ENCODE data around the gene RGS10.
"Not testable (repeated sequence)": the region's sequence is repeated elsewhere in the genome, so short reads cannot be mapped to it uniquely, and the experiment has no call there.

The RGS10 gene

DNA sequence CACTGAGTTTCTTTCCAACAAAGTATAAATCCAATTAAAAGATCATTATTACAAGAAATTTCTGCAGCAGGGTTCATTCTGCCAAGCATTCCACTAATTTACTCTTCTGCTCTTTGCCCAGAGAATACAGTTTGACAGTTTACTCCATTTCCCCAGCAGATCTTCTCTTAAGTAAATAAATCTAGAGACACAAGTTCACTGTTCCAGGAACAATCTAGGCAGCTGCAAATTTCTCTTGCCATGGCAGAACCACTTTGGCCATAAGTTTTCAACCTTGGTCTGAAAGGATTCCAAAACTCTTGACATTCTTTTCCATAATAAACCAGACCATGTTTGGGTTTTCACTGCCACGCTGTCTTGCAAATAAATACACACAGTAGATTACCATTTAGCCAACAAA lies 11.5 kb downstream of the RGS10 start:
- no peak overlapping the region for H3K9ac ChIP-seq (ENCODE audit: low read depth, low read length)
- peaks cover 14% of the 10 kb centered on the region; the same call in 1 of the 2 replicates for H4K20me1 ChIP-seq (ENCODE audit: insufficient read depth, low read length)
- H3K4me2 ChIP-seq (ENCODE audit: insufficient read depth, low read length), result no peak overlapping the region
- H3K79me2 ChIP-seq (ENCODE audit: insufficient read depth, low read length), result peaks cover 54% of the 10 kb centered on the region
- no peak overlapping the region for H3K27ac ChIP-seq (ENCODE audit: low read length)
- no peaks in the 10 kb centered on the region for H3K4me1 ChIP-seq (ENCODE audit: insufficient read depth, low read length)
- ATAC-seq (ENCODE audit: insufficient read depth, low read depth), result no peak
- no peak for DNase-seq
- H2AFZ ChIP-seq (ENCODE audit: low read depth, low read length), result no peak overlapping the region
- H3K9me3 ChIP-seq (ENCODE audit: insufficient read depth, low read length, severe bottlenecking), result no peaks in the 10 kb centered on the region
- TF ChIP-seq EZH2 (IDR thresholded peaks at IDR 0.05; ENCODE audit: borderline replicate concordance, low read depth, low read length, severe bottlenecking) (no peak), CTCF (IDR thresholded peaks at IDR 0.05; ENCODE audit: borderline replicate concordance, extremely low read depth, low read length, poor library complexity, severe bottlenecking) (no peak)
- no peak overlapping the region for H3K4me3 ChIP-seq (ENCODE audit: low read depth in 1 of 2, low read length in 2 of 2)
- 0 out of 2 replicates have a peak, but pooled peaks cover 2% of the 10 kb centered on the region for H3K36me3 ChIP-seq (ENCODE audit: insufficient read depth, low read length)
- H3K27me3 ChIP-seq (ENCODE audit: insufficient read depth, low read length, poor library complexity), result no peaks in the 10 kb centered on the region

- not testable (repeated sequence) for H3K27ac ChIP-seq (ENCODE audit: low read length); DNase-seq; H2AFZ ChIP-seq (ENCODE audit: low read depth, low read length); H3K4me2 ChIP-seq (ENCODE audit: insufficient read depth, low read length); H3K4me1 ChIP-seq (ENCODE audit: insufficient read depth, low read length); H3K9ac ChIP-seq (ENCODE audit: low read depth, low read length); H3K27me3 ChIP-seq (ENCODE audit: insufficient read depth, low read length, poor library complexity); ATAC-seq (ENCODE audit: insufficient read depth, low read depth); H3K4me3 ChIP-seq (ENCODE audit: low read depth in 1 of 2, low read length in 2 of 2); H3K9me3 ChIP-seq (ENCODE audit: insufficient read depth, low read length, severe bottlenecking)
- Histone ChIP-seq H4K20me1 (ENCODE audit: insufficient read depth, low read length) (peaks cover 14% of the 10 kb centered on the region; the same call in 1 of the 2 replicates), H3K36me3 (ENCODE audit: insufficient read depth, low read length) (peaks cover 21% of the 10 kb centered on the region), H3K79me2 (ENCODE audit: insufficient read depth, low read length) (peaks cover 42% of the 10 kb centered on the region)
Measured at GRCh38 chr10:119528663-119529237, 13.8 kb downstream of the RGS10 start.

DNA sequence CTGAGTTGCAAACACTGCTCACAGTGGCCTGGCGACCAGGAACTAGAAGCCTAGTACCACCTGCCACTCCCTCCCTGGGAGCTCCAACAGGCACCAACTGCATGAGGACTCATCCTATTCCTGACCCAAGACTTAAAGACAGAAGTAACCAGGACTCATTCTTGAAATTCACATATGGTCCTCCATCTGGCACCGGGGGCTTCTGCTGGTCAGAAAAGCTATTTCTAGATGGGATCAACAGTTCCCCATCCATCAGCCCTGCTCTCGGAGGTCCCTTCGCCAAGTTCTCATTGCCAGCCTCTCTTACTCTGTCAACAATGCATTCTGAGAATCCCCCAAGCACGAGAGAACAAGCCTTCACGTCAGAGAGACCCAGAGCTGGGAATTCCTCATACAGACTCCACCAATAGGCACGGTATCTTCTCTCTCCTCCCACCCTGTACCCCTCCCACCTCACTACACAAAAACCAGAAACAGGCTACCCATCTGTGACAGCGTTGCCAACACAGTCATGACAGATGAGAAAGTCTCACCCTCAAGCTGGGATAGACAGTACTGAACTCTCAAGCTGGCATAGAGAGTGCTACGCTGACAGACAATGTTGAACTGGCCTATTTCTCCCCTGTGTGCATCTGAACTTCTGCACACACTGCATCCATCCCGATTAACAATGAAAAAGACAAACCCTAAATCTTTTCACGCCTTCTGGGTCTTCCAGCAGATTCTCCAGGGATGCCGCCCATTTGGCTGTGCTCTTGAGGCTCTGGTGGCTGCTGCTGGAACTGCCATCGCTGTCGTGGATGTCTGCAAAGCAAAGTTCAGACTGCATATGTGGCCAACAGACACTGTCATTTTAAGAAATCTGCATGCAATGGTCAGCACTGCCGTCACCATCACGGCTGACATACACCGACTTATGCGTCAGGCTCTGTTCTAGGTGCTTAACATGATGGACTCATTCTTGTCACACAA lies 15.6 kb downstream of the RGS10 start:
- H3K79me2 ChIP-seq (ENCODE audit: insufficient read depth, low read length), result peaks cover 32% of the 10 kb centered on the region
- H3K9ac ChIP-seq (ENCODE audit: low read depth, low read length), result no peak overlapping the region
- H3K9me3 ChIP-seq (ENCODE audit: insufficient read depth, low read length, severe bottlenecking), result no peaks in the 10 kb centered on the region
- peaks cover 12% of the 10 kb centered on the region; the same call in 1 of the 2 replicates for H4K20me1 ChIP-seq (ENCODE audit: insufficient read depth, low read length)
- H2AFZ ChIP-seq (ENCODE audit: low read depth, low read length), result no peak overlapping the region
- no peak overlapping the region for H3K4me2 ChIP-seq (ENCODE audit: insufficient read depth, low read length)
- DNase-seq (no peak), ATAC-seq (ENCODE audit: insufficient read depth, low read depth) (peak; percentile 46; the same call in 1 of the 3 replicates)
- no peak overlapping the region for H3K4me3 ChIP-seq (ENCODE audit: low read depth in 1 of 2, low read length in 2 of 2)
- no peaks in the 10 kb centered on the region for H3K4me1 ChIP-seq (ENCODE audit: insufficient read depth, low read length)
- H3K27me3 ChIP-seq (ENCODE audit: insufficient read depth, low read length, poor library complexity), result no peaks in the 10 kb centered on the region
- H3K27ac ChIP-seq (ENCODE audit: low read length), result no peak overlapping the region
- TF ChIP-seq EZH2 (IDR thresholded peaks at IDR 0.05; ENCODE audit: borderline replicate concordance, low read depth, low read length, severe bottlenecking), result no peak
- TF ChIP-seq CTCF (IDR thresholded peaks at IDR 0.05; ENCODE audit: borderline replicate concordance, extremely low read depth, low read length, poor library complexity, severe bottlenecking), result peak; percentile 43
- H3K36me3 ChIP-seq (ENCODE audit: insufficient read depth, low read length), result peaks cover 34% of the 10 kb centered on the region

GRCh38 chr10:119526149-119526548 lies 16.4 kb downstream of the RGS10 start:
- Histone ChIP-seq H3K4me2 (ENCODE audit: insufficient read depth, low read length) (no peak overlapping the region), H3K4me3 (ENCODE audit: low read depth in 1 of 2, low read length in 2 of 2) (no peak overlapping the region), H3K4me1 (ENCODE audit: insufficient read depth, low read length) (no peaks in the 10 kb centered on the region), H3K36me3 (ENCODE audit: insufficient read depth, low read length) (peaks cover 36% of the 10 kb centered on the region), H3K79me2 (ENCODE audit: insufficient read depth, low read length) (peaks cover 26% of the 10 kb centered on the region), H4K20me1 (ENCODE audit: insufficient read depth, low read length) (peaks cover 6% of the 10 kb centered on the region; the same call in 1 of the 2 replicates), H3K9me3 (ENCODE audit: insufficient read depth, low read length, severe bottlenecking) (no peaks in the 10 kb centered on the region), H3K27me3 (ENCODE audit: insufficient read depth, low read length, poor library complexity) (no peaks in the 10 kb centered on the region), H3K27ac (ENCODE audit: low read length) (no peak overlapping the region), H3K9ac (ENCODE audit: low read depth, low read length) (no peak overlapping the region), H2AFZ (ENCODE audit: low read depth, low read length) (no peak overlapping the region)
- ATAC-seq (ENCODE audit: insufficient read depth, low read depth), result no peak
- TF ChIP-seq CTCF (IDR thresholded peaks at IDR 0.05; ENCODE audit: borderline replicate concordance, extremely low read depth, low read length, poor library complexity, severe bottlenecking) (no peak), EZH2 (IDR thresholded peaks at IDR 0.05; ENCODE audit: borderline replicate concordance, low read depth, low read length, severe bottlenecking) (no peak)
- DNase-seq, result no peak

All from DND-41 (cell line).